GM20000 (cell line): ENCODE measurements around the gene HBE1.
"Not testable (repeated sequence)": the region's sequence is repeated elsewhere in the genome, so short reads cannot be mapped to it uniquely, and the experiment has no call there.

Experiments used
- DNase-seq: peaks from one replicate; pipeline ENCODE4 v3.0.0; 2012; ENCODE audit warnings: low spot score
- CTCF ChIP-seq: IDR thresholded peaks from 2 replicates; pipeline ENCODE4 v1.5.1; 2012; ENCODE audit warnings: mild to moderate bottlenecking, control low read depth; ENCODE audit errors: extremely low read depth, missing control alignments

HBE1 gene

GRCh38 chr11:5269715-5270147 lies at the start of gene HBE1:
Gene HBE1, minus strand, starts transcription at chr11:5269945. Its CDS starts 55 bp downstream, at chr11:5269890.
- no peak for DNase-seq
- TF ChIP-seq CTCF = no peak

GRCh38 chr11:5317292-5317691 lies 47.5 kb upstream of the HBE1 start:
- TF ChIP-seq CTCF = no peak
- no peak for DNase-seq

- DNase-seq = not testable (repeated sequence)
Measured at GRCh38 chr11:5313326-5314023, 43.7 kb upstream of the HBE1 start.

- DNase-seq = no peak
- TF ChIP-seq CTCF = no peak
Measured at GRCh38 chr11:5310423-5310822, 40.7 kb upstream of the HBE1 start.

- no peak for TF ChIP-seq CTCF
Measured at GRCh38 chr11:5307256-5308019, 37.7 kb upstream of the HBE1 start.

GRCh38 chr11:5304046-5304445 lies 34.3 kb upstream of the HBE1 start:
- TF ChIP-seq CTCF = no peak
- DNase-seq = no peak

More at GRCh38 chr11:5307256-5308019, 37.7 kb upstream of the HBE1 start:
- DNase-seq = no peak

- TF ChIP-seq CTCF = no peak
- DNase-seq = no peak
Measured at GRCh38 chr11:5303626-5304025, 33.9 kb upstream of the HBE1 start.
